ENCODE results near the gene SLC9A8.
A peak's percentile ranks its signal among the peaks of the same experiment; 100 is the strongest.
"Not testable (repeated sequence)": the region's sequence is repeated elsewhere in the genome, so short reads cannot be mapped to it uniquely, and the experiment has no call there.

SLC9A8 gene

DNA sequence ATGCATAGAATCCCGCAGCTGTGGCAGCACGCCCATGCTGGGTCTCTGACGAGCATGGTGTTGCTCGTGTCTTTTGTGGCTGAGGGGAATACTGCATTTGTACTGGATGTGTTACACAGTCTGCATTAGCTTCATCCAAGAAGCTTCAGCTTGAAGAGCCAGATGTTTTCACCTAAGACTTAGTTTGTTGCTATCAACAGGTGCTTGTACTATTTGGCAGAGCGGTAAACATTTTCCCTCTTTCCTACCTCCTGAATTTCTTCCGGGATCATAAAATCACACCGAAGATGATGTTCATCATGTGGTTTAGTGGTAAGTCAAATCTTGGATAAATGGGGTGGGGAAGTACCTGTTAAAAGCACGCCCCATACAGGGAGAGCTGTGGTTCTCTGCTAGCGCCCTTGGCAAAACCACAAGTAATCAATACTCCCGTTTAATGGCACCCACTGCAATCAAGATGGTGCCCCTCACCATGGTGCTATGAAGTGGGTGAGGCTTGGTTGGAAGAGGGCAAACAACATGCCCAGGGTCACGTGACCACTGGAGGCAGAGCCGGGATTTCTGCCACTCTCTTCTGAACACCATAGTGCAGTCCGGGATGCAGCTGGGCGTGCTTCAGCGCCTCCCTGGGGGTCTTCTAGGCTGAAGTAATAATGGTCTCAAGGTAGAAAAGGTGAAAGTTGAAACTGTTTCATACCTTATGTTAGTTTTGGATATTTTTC is 68.3 kb downstream of the SLC9A8 start:
- no peak for DNase-seq

DNA sequence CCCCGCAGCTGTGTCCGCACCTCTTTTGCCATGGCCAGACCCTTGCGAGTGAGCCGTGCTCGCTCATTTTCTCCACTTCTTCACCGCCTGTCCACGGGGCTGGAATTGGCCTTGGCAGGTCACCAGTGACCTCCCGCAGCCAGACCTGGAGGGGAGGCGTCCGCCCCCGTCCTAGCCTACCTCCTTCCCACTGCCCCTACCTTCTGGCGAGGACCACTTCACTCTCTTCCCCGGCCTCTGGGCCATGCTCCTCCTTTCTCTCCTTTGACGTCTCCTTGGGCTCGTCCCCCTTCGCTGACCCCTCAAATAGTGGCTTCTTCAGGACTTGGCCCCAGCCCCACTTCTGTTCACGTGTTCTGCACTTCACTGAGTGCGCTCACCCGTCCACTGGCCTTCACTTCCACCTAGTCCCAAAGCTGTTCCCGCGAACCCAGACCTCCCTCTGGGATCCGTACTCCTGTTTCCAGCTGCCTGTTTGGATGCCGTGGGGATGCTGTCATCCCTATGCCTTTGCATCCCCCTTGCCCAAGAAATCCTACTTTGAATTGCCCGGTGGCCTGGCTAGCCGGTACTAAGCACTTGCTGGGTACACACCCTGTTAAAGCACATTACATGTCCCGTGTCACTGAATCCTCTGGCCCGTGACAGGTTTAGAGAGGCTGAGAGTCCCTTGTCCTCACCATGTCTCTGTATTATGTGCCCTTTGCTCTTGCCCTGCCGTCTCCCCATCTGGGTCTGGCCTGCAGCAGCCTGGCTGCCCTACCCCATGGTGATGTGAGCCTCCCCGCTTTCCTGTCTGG is 69.7 kb downstream of the SLC9A8 start:
- DNase-seq: no peak

DNA sequence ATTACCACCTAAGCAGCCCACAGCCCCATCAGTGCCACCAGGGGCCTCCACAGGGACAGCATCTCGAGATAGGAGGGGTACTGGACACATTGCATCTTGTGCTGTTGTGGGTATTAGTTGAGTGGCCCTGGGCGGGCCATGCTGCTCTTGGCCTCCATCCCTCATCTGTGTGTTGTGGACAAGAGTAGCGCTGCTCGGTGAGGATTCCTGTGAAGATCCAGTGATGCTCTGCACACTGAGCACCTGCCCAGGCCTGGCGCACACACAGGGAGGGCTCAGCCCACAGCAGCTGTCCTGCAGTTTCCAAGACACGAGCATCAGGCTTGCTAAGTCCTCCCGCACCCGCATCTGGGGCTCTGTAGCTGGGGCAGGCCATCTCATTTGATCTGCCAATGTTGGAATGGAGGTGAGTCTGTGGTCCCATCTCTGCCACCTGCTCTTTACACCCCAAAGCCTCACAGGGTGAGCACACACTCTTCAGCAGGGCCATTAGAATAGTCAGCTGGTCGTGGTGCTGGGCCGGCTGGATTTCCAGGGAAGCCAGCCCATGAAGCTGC is 70.7 kb downstream of the SLC9A8 start:
- DNase-seq: no peak

DNA sequence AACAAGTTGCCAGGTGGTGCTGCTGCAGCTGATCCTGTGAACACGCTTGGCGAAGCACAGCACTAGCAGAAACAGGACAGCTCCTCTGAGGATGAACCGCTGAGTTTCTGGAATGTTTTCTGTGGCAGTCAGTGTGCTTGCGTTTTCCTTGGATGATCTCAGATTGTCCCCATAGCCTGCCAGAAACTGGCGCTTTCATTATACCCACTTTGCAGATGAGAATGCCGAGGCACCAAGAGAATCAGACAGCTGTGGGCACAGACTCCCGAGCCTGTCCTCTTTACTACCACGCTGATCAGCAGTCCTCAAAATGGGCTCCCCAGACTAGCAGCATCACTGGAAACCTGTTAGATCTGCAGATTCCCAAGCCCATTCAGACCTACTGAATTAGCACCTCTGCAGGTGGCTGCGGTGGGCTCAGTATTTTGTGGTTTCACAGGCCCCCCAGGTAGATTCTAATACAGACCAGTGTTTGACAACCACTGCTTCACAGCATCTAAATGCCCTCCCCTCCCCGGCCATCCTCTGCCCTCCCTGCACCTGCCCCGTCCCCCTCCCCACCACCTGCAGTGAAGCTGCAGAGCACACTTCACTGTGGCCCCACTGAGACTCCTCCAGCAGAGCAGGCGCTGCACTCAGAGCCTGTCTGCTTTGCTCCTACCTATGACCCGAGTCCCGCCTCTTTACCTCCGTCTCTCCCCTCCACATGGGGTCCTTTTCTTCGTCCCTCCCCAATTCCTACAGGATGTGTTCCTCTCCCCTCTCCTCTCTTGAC is 73.1 kb downstream of the SLC9A8 start:
- no peak for DNase-seq

DNA sequence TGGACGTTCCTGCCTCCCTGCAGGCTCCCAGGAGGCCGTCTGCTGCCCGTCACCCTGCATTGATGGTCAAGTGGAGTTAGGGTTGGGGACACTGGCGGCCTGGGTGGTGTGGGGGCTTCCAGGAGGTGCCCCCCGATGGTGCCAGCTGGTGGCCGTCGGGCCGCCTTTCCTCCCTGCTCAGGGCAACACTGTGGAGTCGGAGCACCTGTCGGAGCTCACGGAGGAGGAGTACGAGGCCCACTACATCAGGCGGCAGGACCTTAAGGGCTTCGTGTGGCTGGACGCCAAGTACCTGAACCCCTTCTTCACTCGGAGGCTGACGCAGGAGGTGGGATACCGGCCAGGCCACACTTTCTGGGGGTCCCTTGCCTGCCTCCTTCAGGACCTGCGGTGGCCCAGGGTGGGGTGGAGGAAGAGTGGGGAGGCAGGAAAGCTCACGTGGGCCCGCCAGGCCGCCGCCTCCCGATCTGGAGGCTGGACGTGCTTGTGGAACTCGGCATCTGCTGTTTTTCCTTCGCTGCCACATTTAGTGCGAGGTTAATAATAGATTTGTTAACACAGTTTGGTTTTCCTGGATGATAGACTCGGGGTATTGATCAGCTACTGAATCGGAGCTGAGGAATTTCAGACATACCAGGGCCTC is 74.1 kb downstream of the SLC9A8 start:
- DNase-seq: no peak

DNA sequence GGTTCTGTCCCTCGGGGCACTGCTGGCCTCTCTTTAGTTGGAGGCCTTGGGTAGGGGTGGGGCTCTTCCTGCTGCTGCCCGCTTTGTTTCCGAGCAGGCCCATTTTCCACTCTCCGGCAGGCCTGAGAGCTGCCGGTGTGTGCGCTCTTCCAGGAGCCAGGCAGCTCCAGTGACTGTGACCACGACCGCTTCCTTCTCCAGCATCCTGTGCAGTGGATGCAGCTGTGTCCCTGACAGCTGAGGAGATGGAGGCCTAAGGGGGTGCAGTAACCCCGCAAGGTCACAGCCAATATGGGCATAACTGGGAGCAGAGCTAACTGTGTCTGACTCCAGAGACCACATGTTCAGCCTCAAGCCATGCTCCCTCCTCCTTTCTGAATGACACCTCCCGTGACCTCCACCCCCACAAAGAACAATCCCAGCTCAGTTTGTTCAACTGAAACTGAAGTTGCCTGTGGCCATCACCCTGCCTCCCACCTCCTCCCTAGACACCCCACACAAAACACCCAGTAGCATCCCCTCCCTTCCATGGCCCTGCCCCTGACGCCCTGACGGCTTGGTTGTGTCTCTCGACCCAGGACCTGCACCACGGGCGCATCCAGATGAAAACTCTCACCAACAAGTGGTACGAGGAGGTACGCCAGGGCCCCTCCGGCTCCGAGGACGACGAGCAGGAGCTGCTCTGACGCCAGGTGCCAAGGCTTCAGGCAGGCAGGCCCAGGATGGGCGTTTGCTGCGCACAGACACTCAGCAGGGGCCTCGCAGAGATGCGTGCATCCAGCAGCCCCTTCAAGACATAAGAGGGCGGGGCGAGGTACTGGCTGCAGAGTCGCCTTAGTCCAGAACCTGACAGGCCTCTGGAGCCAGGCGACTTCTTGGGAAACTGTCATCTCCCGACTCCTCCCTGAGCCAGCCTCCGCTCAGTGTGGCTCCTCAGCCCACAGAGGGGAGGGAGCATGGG is 74.9 kb downstream of the SLC9A8 start:
- DNase-seq: no peak

DNA sequence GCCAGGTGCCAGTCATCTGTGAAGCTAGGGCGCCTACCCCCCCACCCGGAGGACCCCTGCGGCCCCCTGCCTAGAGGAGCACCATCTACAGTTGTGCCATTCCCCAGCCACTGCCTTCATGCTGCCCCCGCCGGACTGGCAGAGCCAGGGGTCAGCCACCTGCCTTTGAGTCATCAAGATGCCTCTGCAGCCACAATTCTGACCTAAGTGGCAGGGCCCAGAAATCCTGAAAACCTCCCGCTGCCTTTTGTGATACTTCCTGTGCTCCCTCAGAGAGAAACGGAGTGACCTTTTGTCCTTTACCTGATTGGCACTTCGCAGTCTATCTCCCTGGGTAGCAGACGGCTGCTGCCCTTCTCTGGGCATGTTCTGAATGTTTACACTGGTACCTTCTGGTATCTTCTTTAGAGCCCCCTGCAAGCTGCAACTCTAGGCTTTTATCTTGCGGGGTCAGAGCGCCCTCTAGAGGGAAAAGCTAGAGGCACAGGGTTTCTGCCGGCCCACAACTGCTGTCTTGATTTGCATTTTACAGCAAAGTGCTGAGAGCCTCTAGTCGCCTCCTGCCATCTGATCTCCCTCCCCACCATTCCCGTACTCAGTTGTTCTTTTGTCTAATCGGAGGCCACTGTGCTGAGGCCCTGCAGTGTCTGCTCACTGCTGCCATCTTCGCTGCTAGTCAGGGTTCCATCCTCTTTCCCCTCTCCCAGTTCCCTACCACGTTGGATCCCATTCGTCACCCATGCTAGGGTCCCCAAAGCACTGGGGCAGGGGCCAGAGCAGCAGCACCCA is 75.8 kb downstream of the SLC9A8 start:
- peak; percentile 27 for DNase-seq

DNA sequence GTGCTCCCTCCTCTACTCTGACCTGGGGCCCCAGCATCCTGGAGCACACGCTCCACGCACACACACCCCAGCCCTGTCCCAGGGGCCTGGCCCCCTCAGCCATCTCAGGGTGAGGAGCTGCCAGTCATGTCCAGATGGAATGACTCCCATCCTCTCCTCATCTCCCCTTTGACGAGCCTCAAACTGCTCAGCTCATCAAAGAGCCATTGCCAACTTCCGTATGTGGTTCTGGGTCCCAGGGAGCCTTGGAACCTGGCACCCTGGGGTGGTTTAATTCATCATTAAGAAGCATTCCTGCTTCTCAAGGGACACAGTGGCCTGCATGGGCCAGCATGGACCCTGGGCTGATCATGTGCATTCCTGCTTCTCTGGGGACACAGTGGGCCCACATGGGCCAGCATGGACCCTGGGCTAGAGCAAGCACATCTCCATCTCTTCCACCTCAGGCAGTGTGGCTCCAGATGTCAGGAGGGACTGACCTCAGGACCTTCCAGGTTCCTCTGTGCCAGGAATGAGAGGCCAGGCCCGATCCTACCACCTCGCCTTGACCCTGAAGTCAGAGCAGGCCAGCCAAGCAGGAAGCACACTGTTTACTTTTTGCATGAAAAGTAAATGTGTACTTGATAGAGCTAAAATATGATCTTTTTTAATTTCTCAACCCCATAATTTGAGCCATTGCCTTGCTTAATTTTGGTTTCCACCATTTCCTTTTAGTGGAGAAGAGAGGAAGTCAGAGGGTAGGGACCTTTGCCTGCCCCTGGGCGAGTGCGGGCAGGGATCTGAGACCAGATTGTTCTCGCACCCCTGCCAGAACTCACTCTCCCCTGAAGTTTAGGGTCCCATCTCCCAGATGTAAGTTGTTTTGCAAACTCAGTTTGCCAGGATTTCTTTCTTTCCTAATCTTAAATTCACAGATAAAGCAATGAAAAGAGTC is 76.6 kb downstream of the SLC9A8 start:
- DNase-seq: no peak

DNA sequence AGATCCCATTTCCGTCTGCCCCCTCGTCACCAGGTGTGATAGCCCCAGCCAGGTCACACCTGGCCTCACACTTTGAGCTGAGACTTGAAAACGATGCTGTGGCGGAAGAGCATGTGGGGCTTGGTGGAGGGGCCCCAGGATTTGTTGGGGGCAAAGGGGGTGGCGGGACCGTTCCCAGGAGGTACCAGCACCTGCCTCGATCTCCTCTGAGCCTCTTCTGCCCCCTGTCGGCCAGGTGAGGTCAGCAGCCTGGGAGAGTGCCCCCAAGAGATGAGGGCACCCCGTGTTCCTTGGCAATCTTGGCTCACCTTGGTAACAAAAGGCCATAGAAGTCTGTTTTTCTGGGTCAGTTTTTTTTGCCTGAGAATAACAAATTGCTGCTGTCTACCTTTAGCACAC is 77.3 kb downstream of the SLC9A8 start:
- no peak for DNase-seq

DNA sequence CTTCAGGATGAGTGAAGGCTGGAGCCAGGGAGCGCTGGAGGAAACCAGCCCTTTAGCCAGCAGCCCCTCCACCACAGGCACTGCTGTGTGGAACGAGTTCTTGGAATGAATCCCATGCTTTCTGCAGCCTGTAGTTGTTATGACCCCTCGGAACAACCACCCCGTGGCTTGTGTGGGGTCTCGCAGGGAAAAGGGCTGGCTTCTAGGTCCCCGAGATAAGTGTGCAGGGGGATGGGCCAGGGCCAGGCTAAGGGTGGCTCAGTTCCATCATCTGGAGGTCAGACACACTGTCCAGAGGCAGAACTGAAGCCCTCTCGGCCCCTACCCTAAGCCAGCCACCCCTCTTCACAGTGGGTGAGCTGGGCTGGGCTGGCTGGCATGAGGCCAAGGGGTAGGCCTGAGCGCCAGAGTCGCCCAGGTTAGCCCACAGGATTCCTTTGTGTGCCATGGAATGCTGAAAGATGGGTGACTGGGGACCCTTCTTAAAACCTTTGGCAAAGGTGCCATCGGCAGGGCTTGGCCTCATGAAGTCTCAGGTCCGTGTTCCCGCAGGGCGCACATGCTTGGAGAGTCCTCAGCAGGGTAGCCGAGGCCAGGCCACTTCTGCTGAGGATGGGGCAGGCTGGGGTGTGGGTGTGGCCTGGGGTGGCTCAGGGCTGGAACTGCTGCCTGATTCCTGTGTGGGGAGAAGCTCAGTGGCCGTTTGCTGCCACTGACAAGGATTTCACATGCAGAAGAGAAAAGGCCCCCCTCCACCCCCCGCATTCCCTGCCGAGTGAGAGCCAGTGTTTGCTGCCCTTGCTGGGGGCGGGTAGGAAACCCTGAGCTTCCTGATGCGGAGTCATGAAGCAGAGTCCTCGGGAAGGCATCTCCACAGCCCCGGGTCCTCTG is 78.1 kb downstream of the SLC9A8 start:
- no peak for DNase-seq

DNA sequence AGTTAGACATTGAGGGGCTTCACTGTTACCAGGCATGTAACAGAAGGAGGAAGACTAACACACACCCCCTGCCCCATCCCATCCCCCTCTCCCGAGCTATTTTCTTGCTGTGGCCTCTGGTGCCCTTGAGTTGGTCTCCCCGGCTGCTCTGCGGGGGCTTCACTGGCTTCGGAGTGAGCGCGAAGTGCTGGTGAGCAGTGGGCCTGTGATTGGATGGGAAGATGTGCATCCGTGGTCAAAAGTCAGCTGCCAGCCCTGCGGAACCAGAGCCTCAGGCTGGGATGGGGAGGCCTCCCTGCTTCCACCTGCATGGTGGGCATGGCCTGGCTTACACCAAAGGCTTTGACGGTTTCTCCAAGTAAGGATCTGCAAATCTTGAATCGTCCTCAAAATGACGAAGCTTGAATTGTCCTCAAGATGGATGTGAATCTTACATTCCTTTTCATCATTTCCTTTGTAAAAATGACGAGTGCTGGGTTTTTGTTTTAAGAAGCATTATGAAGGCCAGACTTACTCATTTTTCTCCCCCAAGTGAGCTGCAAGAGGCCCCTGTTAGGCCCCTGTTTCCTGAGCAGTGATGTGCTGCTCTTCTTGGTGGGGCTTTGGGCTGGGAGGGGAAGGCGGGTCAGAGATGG is 79.0 kb downstream of the SLC9A8 start:
- DNase-seq: no peak

DNA sequence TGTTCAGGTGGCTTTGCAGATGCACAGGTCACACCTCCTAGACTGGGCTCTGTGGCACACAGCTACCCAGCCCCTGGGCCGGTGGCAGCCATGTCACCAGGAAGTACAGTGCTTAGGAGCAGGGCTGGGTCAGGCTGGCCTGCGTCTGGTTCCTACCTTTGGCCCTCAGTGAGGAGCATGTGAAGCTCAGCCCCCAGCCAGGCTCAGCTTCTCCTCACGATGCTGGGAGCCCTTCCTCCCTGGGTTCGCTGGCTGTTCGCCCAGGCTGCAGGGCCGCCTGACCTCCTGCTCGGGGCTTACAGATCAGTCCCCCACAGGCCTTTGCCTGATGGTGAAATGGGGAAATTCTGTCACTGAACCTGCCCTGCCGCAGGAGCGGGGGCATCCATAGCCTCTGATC is 79.6 kb downstream of the SLC9A8 start:
- DNase-seq: no peak

DNA sequence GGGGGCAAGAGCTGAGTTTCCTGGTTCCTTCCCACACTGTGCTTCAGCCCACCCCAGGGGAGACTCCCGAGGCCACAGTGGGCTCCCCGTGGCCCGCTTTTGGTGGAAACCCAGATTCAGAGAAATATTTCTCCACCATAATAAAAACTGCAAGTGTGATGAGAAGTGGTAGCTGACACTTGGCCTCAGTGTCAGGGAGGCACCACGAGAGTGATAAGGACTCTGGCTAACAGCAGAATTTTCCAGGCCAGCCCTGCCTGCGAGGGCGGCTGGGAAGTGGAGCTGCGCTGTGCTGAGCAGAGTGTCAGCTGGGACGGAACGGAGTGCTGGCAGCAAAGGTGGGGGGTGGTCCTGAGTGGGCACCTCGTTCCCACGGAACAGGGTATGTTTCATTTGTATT is 80.2 kb downstream of the SLC9A8 start:
- no peak for DNase-seq

DNA sequence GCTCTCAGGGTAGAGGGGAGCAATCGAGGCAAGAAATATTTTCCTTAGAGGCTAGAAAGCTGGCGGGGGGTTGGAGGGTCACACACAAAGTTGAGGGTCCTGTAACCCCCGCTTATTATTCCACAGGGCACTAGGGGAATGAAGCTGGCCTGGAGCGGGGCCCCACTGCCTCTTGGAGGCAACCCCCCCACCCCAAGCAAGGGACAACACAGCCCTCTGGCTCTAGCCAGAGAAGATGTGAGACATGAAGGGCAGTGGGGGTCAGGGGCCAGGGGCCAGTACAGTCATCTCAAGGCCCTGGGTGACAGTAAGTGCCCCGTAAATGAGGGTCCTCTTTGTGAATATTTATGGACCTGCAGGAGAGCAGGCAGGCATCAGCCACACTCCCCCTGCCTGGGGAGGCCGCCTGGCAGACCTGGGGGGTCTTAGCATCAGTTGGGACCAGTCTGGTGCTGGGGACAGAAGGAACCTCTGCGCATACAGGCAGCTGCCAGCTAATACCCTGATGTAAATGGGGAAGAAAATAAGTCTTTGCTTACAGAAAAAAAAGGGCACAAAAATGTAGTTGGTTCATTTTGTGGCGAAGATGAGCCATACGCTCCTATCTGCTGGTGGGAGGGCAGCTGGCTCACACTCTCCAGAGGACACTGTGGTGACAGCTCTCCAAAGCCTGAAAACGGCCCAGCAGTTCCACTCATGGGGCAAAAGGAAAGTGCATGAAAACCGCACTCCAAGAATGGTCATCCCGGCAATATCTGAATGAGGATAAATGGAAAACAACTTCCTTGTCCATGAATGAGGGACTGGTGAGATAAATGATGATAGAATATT is 80.8 kb downstream of the SLC9A8 start:
- no peak for DNase-seq

DNA sequence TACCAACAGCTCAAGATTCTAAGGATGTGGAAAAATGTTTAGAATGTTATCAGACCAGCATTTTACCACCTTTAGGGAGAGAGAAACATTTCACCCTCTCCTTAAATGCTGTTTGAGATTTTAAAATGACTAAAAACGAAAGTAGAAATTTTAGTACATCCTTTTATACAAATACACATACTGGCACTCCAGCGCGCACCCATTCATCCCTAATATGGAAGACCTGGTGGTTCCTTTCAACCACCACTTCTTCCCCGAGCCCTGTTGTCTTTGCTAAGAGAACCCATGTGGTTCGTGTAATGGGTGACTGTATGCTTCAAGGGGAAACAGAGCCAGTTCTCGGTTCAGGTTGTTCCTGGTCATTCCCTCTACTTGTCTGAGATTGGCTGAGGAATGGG is 81.4 kb downstream of the SLC9A8 start:
- no peak for DNase-seq

DNA sequence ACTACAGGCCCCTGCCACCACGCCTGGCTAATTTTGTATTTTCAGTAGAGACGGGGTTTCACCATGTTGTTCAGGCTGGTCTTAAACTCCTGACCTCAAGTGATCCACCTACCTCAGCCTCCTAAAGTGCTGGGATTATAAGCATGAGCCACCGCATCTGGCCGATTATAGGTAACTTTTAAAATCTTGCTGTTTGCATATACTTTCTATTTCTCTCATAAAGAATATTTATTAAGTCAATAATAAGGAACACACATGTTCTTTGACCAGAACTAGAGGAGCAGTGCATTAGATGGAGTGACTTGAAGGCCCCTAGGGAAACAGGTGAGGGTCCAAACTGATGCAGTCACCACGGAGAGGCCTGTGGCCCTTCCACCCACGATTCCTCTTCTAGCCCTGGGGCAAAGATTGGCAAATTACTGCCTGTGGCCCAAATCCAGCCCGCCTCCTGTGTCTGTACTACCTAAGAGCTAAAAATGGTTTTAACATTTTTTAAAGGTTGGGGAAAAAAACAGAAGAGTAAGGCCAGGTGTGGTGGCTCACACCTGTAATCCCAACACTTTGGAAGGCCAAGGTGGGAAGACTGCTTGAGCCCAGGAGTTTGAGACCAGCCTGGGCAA is 83.0 kb downstream of the SLC9A8 start:
- not testable (repeated sequence) for DNase-seq

DNA sequence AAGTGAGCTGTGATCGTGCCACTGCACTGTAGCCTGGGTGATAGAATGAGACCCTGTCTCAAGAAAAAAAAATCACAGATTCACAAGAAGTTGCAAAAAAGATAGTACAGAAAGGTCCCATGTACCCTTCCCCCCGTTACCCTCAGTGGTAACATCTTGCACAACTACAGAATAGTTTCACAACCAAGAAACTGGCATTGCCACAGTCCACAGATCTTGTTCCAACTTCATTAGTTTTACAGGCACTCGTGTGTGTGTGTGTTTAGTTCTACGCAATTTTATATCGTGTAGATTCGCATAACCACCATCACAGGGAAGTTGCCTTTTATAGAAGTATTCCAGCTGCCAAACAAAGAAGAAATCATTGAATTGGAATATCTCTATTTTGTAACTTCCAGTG is 83.6 kb downstream of the SLC9A8 start:
- no peak for DNase-seq
